Naive thymus-derived CD4-positive, alpha-beta T cell (primary cell): ENCODE data around the gene CMIP. TPM values are rescaled to one million over a fixed set of nuclear protein-coding genes. Genes with fewer than 3 reads are reported as not detected.
A peak's percentile ranks its signal among the peaks of the same experiment; 100 is the strongest.

ENCODE experiments used
- ATAC-seq: fragments of 150-1000 bp; cut with Tn5 transposase; 2 replicates; pipeline ENCODE4 v1.10.0; 2021; ENCODE audit warnings: mild to moderate bottlenecking, moderate library complexity
- CTCF ChIA-PET: fragments of 350-600 bp; sonication (Branson Sonifier 250); formaldehyde crosslinking; loops from one replicate; lab custom pipeline; 2021; ENCODE audit warnings: antibody characterized with exemption; lab: Charles Lee
- POLR2A ChIA-PET: fragments of 350-600 bp; sonication (Branson Sonifier 250); formaldehyde crosslinking; loops from one replicate; lab custom pipeline; 2021; ENCODE audit warnings: antibody characterized with exemption, inconsistent platforms; lab: Charles Lee
- DNase-seq, 9 donors: peaks; one replicate each; pipeline versions ENCODE4 v3.0.0 to v3.0.0-alpha.2; 2020 to 2022; ENCODE audit warnings: mixed read lengths in 1 of 9
- H3K27ac ChIP-seq: one replicate; pipeline ENCODE4 v1.7.0; 2013; ENCODE audit warnings: mild to moderate bottlenecking, low read depth, low read length, moderate library complexity
- H3K27me3 ChIP-seq, 2 donors: one replicate each; pipeline ENCODE4 v1.7.0; 2013; ENCODE audit warnings: low read length in 2 of 2, mild to moderate bottlenecking in 2 of 2, moderate library complexity in 2 of 2; ENCODE audit not compliant: control insufficient read depth in 2 of 2, insufficient read depth in 2 of 2
- H3K36me3 ChIP-seq, 3 experiments: 1 replicate in 2 of 3; 2 replicates in 1 of 3; pipeline ENCODE4 v1.7.0; 2013; ENCODE audit warnings: low read length in 3 of 3, mild to moderate bottlenecking in 3 of 3, moderate library complexity in 1 of 3; ENCODE audit not compliant: insufficient read depth in 3 of 3, control insufficient read depth in 2 of 3
- H3K4me1 ChIP-seq, 2 donors: one replicate each; pipeline ENCODE4 v1.7.0; 2013; ENCODE audit warnings: low read length in 2 of 2, mild to moderate bottlenecking in 2 of 2, moderate library complexity in 1 of 2; ENCODE audit not compliant: control insufficient read depth in 2 of 2, insufficient read depth in 2 of 2
- H3K4me3 ChIP-seq: 2 replicates; pipeline ENCODE4 v1.7.0; 2013; ENCODE audit warnings: mild to moderate bottlenecking, low read length
- H3K9me3 ChIP-seq, 3 experiments: 1 replicate in 2 of 3; 2 replicates in 1 of 3; pipeline ENCODE4 v1.7.0; 2013; ENCODE audit warnings: low read length in 3 of 3; ENCODE audit not compliant: control insufficient read depth in 2 of 3
- H3K27ac Mint-ChIP-seq, 9 donors: one replicate each; pipeline ENCODE4 v1.8.0; 2020 to 2022; ENCODE audit warnings: mixed read lengths in 9 of 9, mild to moderate bottlenecking in 8 of 9, moderate library complexity in 5 of 9, inconsistent platforms in 2 of 9
- H3K27me3 Mint-ChIP-seq, 5 donors: one replicate each; pipeline ENCODE4 v1.8.0; 2021 to 2022; ENCODE audit warnings: mixed read lengths in 5 of 5, mild to moderate bottlenecking in 1 of 5
- H3K36me3 Mint-ChIP-seq, 5 donors: one replicate each; pipeline ENCODE4 v1.8.0; 2020 to 2022; ENCODE audit warnings: mixed read lengths in 5 of 5, mild to moderate bottlenecking in 3 of 5, inconsistent platforms in 1 of 5
- H3K4me1 Mint-ChIP-seq, 7 donors: one replicate each; pipeline ENCODE4 v1.8.0; 2020 to 2022; ENCODE audit warnings: mixed read lengths in 7 of 7, mild to moderate bottlenecking in 3 of 7, inconsistent platforms in 1 of 7
- H3K4me3 Mint-ChIP-seq, 10 donors: one replicate each; pipeline ENCODE4 v1.8.0; 2020 to 2022; ENCODE audit warnings: mild to moderate bottlenecking in 10 of 10, mixed read lengths in 10 of 10, moderate library complexity in 6 of 10, inconsistent platforms in 2 of 10
- H3K9me3 Mint-ChIP-seq, 11 donors: one replicate each; pipeline ENCODE4 v1.8.0; 2020 to 2022; ENCODE audit warnings: mixed read lengths in 11 of 11, mild to moderate bottlenecking in 4 of 11, inconsistent platforms in 1 of 11, moderate library complexity in 1 of 11
- intact Hi-C, 2 donors: fragments of 100-400 bp; cut with micrococcal nuclease; formaldehyde crosslinking; loops; one replicate each; pipeline ENCODE4 v1.15.1; 2023
- polyA plus RNA-seq, 2 donors: library from polyadenylated mRNA; unstranded; fragments of 300-500 nt; fragmentation: Illumina TruSeq; gene quantifications; one replicate each; pipeline ENCODE4 v1.2.3, GENCODE V29; 2021
- total RNA-seq, 6 experiments: library from RNA in 5 of 6; stranded (reverse) in 5 of 6; gene quantifications; 1 replicate in 5 of 6; 2 replicates in 1 of 6; pipeline ENCODE4 v1.2.3 and lab custom pipeline; 2021 to 2026

The CMIP gene
- total and polyA plus RNA-seq, 7 experiments from 2014 or later, result 0.66 to 75.4 (median 34.3) TPM

GRCh38 chr16:81509404-81509803, 64.8 kb downstream of the CMIP start:
- Histone ChIP-seq H3K4me1 (no peaks in the 10 kb centered on the region), H3K9me3 (no peaks in the 10 kb centered on the region), H3K27ac (no peak overlapping the region), H3K36me3 (no peaks in the 10 kb centered on the region), H3K27me3 (no peaks in the 10 kb centered on the region), H3K4me3 (no peak overlapping the region)
- CTCF ChIA-PET, result interaction anchor here (0.6 kb wide), 1 partner anchor 10 kb away, joined by 3 read pairs; no protein-coding TSS in a partner anchor
- Mint-ChIP-seq H3K9me3 (no peaks in the 10 kb centered on the region), H3K36me3 (peaks cover 0 to 13% (median 6%) of the 10 kb centered on the region in 5 donors), H3K27ac (no peak overlapping the region), H3K27me3 (no peaks in the 10 kb centered on the region), H3K4me3 (no peak overlapping the region), H3K4me1 (peaks cover 6 to 40% (median 25%) of the 10 kb centered on the region in 7 donors)
- POLR2A ChIA-PET, result no interaction called here
- intact Hi-C loops, result no loop called here
- no peak for ATAC-seq
- no peak for DNase-seq

GRCh38 chr16:81510016-81510415, 65.4 kb downstream of the CMIP start:
- Histone ChIP-seq H3K9me3 (no peaks in the 10 kb centered on the region), H3K4me3 (no peak overlapping the region), H3K4me1 (no peaks in the 10 kb centered on the region), H3K36me3 (no peaks in the 10 kb centered on the region), H3K27ac (no peak overlapping the region), H3K27me3 (no peaks in the 10 kb centered on the region)
- CTCF ChIA-PET, result no interaction called here
- ATAC-seq, result no peak
- Mint-ChIP-seq H3K4me3 (no peak overlapping the region), H3K9me3 (no peaks in the 10 kb centered on the region), H3K27me3 (no peaks in the 10 kb centered on the region), H3K27ac (peak overlapping the region in 1 of 9 donors; percentile 32), H3K4me1 (peaks cover 6 to 43% (median 23%) of the 10 kb centered on the region in 7 donors), H3K36me3 (peaks cover 0 to 13% (median 6%) of the 10 kb centered on the region in 5 donors)
- intact Hi-C loops, result no loop called here
- POLR2A ChIA-PET, result interaction anchor here (0.8 kb wide), 1 partner anchor 18 kb away, joined by 3 read pairs; no protein-coding TSS in a partner anchor
- DNase-seq, result no peak

GRCh38 chr16:81511371-81511770, 66.8 kb downstream of the CMIP start:
- Mint-ChIP-seq H3K9me3 (no peaks in the 10 kb centered on the region), H3K27me3 (no peaks in the 10 kb centered on the region), H3K4me1 (peaks cover 6 to 33% (median 17%) of the 10 kb centered on the region in 7 donors), H3K36me3 (peaks cover 0 to 16% (median 6%) of the 10 kb centered on the region in 5 donors), H3K4me3 (no peak overlapping the region), H3K27ac (peak overlapping the region in 1 of 9 donors; percentile 41)
- no peak overlapping the region for H3K4me3 ChIP-seq
- CTCF ChIA-PET, result no interaction called here
- intact Hi-C loops, result no loop called here
- ATAC-seq, result no peak
- no peaks in the 10 kb centered on the region for H3K4me1 ChIP-seq
- no peaks in the 10 kb centered on the region for H3K27me3 ChIP-seq
- peaks cover 0 to 6% (median 0%) of the 10 kb centered on the region in 3 experiments for H3K36me3 ChIP-seq
- DNase-seq, result no peak
- no peak overlapping the region for H3K27ac ChIP-seq
- POLR2A ChIA-PET, result no interaction called here
- no peaks in the 10 kb centered on the region for H3K9me3 ChIP-seq

- Mint-ChIP-seq H3K9me3 (peaks cover 0 to 2% (median 0%) of the 10 kb centered on the region in 11 donors), H3K4me1 (peaks cover 8 to 27% (median 13%) of the 10 kb centered on the region in 7 donors), H3K4me3 (peak overlapping the region in 1 of 10 donors; percentile 21), H3K36me3 (peaks cover 0 to 20% (median 7%) of the 10 kb centered on the region in 5 donors), H3K27ac (peak overlapping the region in 3 of 9 donors; percentile 2 to 62 (median 51)), H3K27me3 (no peaks in the 10 kb centered on the region)
- ChIA-PET POLR2A (no interaction called here), CTCF (no interaction called here)
- Histone ChIP-seq H3K4me3 (no peak overlapping the region), H3K9me3 (no peaks in the 10 kb centered on the region), H3K36me3 (peaks cover 0 to 13% (median 0%) of the 10 kb centered on the region in 3 experiments), H3K4me1 (no peaks in the 10 kb centered on the region), H3K27ac (no peak overlapping the region), H3K27me3 (no peaks in the 10 kb centered on the region)
- intact Hi-C loops, result no loop called here
- no peak for ATAC-seq
- DNase-seq, result no peak
Measured at GRCh38 chr16:81513204-81514040, 68.8 kb downstream of the CMIP start.

GRCh38 chr16:81514041-81514559, 69.5 kb downstream of the CMIP start:
- ATAC-seq (peak; percentile 57), DNase-seq (no peak)
- peaks cover 4 to 27% (median 12%) of the 10 kb centered on the region in 7 donors for H3K4me1 Mint-ChIP-seq
- intact Hi-C loops, result no loop called here
- peaks cover 0 to 2% (median 0%) of the 10 kb centered on the region in 11 donors for H3K9me3 Mint-ChIP-seq
- Histone ChIP-seq H3K27me3 (no peaks in the 10 kb centered on the region), H3K9me3 (no peaks in the 10 kb centered on the region), H3K36me3 (peaks cover 0 to 13% (median 0%) of the 10 kb centered on the region in 3 experiments), H3K4me1 (no peaks in the 10 kb centered on the region), H3K4me3 (no peak overlapping the region), H3K27ac (no peak overlapping the region)
- no peak overlapping the region for H3K4me3 Mint-ChIP-seq
- peaks cover 0 to 20% (median 7%) of the 10 kb centered on the region in 5 donors for H3K36me3 Mint-ChIP-seq
- ChIA-PET CTCF (no interaction called here), POLR2A (no interaction called here)
- no peaks in the 10 kb centered on the region for H3K27me3 Mint-ChIP-seq
- H3K27ac Mint-ChIP-seq, result peak overlapping the region in 5 of 9 donors; percentile 51 to 93 (median 53)

GRCh38 chr16:81514568-81515258, 70.1 kb downstream of the CMIP start:
- Histone ChIP-seq H3K9me3 (no peaks in the 10 kb centered on the region), H3K36me3 (peaks cover 0 to 13% (median 0%) of the 10 kb centered on the region in 3 experiments), H3K27ac (no peak overlapping the region), H3K4me1 (no peaks in the 10 kb centered on the region), H3K4me3 (no peak overlapping the region), H3K27me3 (no peaks in the 10 kb centered on the region)
- Mint-ChIP-seq H3K27ac (peak overlapping the region in 1 of 9 donors; percentile 30), H3K36me3 (peaks cover 0 to 15% (median 7%) of the 10 kb centered on the region in 5 donors), H3K9me3 (peaks cover 0 to 2% (median 0%) of the 10 kb centered on the region in 11 donors), H3K27me3 (no peaks in the 10 kb centered on the region), H3K4me3 (no peak overlapping the region), H3K4me1 (peaks cover 6 to 27% (median 12%) of the 10 kb centered on the region in 7 donors)
- ChIA-PET CTCF (no interaction called here), POLR2A (no interaction called here)
- intact Hi-C loops, result no loop called here
- ATAC-seq (no peak), DNase-seq (no peak)
